Fibroblast of mammary gland (primary cell): ENCODE data around the gene CNOT4.

ENCODE experiments used
- DNase-seq: peaks from one replicate; pipeline ENCODE4 v3.0.0-alpha.2; 2010; ENCODE audit warnings: low read depth
- H3K4me3 ChIP-seq: 2 replicates; pipeline ENCODE4 v1.5.1; 2011; ENCODE audit warnings: low read depth, mild to moderate bottlenecking, low read length, moderate library complexity; ENCODE audit not compliant: control insufficient read depth
- CTCF ChIP-seq: conservative IDR thresholded peaks from 2 replicates; pipeline ENCODE4 v1.5.1; 2011; ENCODE audit warnings: low read depth, low read length, inconsistent platforms; ENCODE audit not compliant: control insufficient read depth, insufficient read depth

Gene CNOT4

DNA sequence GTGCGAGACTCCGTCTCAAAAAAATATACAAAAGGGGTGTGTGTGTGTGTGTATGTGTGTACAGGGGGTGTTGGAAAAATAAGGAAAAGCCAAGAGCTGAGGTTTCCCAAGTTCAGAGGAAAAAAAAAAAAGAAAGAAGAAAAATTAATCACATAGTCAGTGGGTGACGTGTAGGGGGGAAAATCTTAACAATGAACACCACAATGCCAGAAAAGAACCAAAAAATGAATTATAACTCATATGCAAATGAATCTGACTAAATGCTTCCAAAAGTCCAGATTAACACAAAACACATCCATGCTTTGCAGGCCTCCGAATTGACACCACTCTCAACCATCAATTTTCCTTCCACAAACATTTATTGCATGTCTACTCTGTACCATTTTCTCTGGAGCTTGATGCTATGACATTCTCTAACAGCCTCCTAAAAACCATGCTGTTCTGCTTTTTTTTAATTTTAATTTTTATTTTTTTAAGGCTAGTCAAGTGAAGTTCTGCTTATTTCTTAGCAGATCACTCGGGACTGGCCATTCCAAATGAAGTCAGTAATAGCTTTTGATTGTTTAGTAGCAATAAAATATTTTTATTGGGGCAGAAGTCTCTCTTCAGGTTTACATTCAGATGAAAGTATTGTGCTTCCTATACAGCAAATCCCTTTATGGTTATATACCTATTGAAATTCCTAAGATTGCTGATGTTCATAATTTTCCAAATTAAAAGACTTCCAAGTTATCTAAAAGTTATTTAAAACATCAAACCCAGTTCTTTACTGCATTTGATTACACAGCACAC is 133.8 kb downstream of the CNOT4 start:
- no peak for DNase-seq
- TF ChIP-seq CTCF, result no peak
- no peak overlapping the region for H3K4me3 ChIP-seq

DNA sequence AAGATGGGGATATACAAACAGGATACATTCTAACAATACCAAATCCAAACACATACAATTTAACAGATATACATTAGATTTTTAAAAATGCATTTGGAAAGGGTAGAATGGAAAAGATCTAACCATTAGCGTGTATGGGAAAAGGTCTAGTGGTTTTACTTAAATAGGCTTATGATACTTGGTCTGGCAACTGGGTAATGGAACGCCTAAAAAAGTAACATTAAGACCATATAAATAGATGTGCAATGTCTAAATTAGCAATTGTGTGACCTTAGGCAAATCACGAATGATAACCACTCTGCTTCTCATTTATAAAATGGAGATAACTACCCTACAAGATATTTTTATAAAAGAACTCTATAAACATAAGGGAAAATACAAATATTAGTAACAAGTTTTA is 135.2 kb downstream of the CNOT4 start:
- no peak for TF ChIP-seq CTCF
- no peak for DNase-seq
- H3K4me3 ChIP-seq, result no peak overlapping the region

GRCh38 chr7:135372222-135372621 is 137.7 kb downstream of the CNOT4 start:
- no peak overlapping the region for H3K4me3 ChIP-seq
- TF ChIP-seq CTCF, result no peak
- no peak for DNase-seq

DNA sequence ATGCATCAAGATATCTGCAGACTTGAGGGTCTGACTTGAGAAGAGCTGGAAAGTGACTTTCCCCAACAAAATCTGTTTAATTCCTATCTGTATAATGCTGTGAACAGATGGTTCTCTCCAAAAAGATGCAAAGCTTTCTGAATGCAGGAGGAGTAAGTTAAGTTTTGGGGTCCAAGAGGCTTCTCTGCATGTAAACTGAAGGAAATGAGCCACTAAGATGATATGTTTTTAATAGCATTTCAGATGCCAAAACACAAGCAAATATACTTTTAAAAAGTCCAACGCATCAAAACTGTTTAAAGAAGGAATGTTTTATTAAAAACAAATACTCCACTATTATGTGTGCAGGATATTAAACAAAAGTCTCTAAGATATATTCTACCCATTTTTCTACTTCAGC is 139.2 kb downstream of the CNOT4 start:
- DNase-seq, result no peak
- no peak overlapping the region for H3K4me3 ChIP-seq
- TF ChIP-seq CTCF, result no peak

GRCh38 chr7:135369405-135369804 is 140.5 kb downstream of the CNOT4 start:
- no peak overlapping the region for H3K4me3 ChIP-seq
- DNase-seq, result no peak
- TF ChIP-seq CTCF, result no peak

- no peak for TF ChIP-seq CTCF
- H3K4me3 ChIP-seq, result no peak overlapping the region
- no peak for DNase-seq
Measured at GRCh38 chr7:135368416-135369186, 141.3 kb downstream of the CNOT4 start.
